Neural progenitor cell (in vitro differentiated cells): ENCODE data around the gene KIF4A.
"Not testable (repeated sequence)": the region's sequence is repeated elsewhere in the genome, so short reads cannot be mapped to it uniquely, and the experiment has no call there.

Experiments used
- CTCF ChIP-seq: fragments of 200-600 bp; sonication (generic); IDR thresholded peaks from 2 replicates; pipeline ENCODE4 v1.5.1; 2017; ENCODE audit warnings: antibody characterized with exemption, mild to moderate bottlenecking
- EZH2 ChIP-seq: fragments of 200-600 bp; sonication (generic); IDR thresholded peaks from 2 replicates; pipeline ENCODE4 v1.6.1; 2017; ENCODE audit warnings: antibody characterized with exemption, mild to moderate bottlenecking, moderate library complexity
- EZH2phosphoT487 ChIP-seq: fragments of 200-600 bp; sonication (generic); IDR thresholded peaks from 2 replicates; pipeline ENCODE4 v1.6.1; 2017; ENCODE audit warnings: antibody characterized with exemption

DNA sequence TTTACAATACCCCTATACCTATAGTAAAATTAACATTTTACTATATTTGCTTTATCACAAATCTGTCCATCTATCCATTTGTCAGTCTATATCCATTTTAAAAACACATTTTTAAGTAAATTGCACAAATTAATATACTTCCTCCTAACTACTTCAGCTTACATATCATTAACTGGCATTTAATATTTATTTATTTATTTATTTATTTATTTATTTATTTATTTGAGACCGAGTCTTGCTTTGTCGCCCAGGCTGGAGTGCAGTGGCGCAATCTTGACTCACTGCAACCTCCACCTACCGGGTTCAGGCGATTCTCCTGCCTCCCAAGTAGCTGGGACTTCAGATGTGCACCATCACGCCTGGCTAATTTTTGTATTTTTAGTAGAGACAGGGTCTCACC, 33.7 kb downstream of the KIF4A start:
- not testable (repeated sequence) for TF ChIP-seq CTCF, EZH2phosphoT487, EZH2
